ENCODE results near the gene FAT1.

FAT1 gene

DNA sequence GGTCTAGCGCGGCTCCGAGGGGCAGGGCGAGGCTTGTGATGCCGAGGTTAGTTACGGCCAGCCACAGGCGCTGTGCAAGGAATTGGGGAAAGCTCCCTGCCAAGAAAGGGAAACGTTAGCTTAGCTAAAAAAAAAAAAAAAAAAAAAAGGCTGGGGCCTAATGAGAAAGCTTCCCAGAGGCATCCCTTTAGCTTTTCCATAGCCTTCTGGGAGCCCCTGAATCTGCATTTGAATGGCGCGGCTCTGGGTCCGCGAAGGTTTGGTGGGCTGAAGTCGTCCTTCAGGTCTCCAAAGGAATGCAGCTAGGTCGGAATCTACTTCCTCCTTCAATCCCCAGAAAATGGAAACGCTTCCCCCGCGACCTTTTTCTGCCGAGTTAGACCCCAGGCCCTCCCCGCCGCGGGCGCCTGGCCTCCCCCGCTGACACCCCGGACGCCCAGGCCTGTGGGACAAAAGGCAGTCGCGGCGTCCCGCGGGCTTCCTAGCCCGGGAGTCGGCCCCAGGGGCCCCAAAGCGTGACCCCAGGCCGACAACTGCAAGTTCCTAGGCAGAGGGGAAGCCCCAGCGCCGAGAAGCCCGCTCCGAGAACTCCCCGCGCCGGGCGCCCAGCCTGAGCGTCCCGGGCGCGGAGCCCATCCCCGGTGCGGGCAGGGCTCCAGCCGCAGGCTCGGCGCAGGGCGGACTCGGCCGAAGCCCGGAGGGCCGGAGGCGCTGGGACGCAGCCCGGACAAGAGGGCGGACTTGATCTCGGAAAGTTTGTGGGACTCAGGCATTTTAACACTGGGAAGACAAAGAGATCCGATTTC, 605 bp upstream of the FAT1 start:
- no peaks in the 10 kb centered on the region for H3K9me3 ChIP-seq (ENCODE audit: control insufficient read depth, insufficient read depth, low read depth, low read length)
- peak overlapping the region; percentile 93 for H3K4me3 ChIP-seq (ENCODE audit: low read depth, low read length)
- H3K27me3 ChIP-seq (ENCODE audit: control insufficient read depth, insufficient read depth, low read length), result peaks cover 9% of the 10 kb centered on the region; the same call in 1 of the 2 replicates
- H3K27ac ChIP-seq (ENCODE audit: low read depth, low read length), result peak overlapping the region; percentile 95
- H3K9ac ChIP-seq (ENCODE audit: low read length), result peak overlapping the region; percentile 92
- H3K4me1 ChIP-seq (ENCODE audit: control insufficient read depth, insufficient read depth, low read length), result peaks cover 23% of the 10 kb centered on the region
- H3K36me3 ChIP-seq (ENCODE audit: control insufficient read depth, insufficient read depth, low read length), result no peaks in the 10 kb centered on the region

DNA sequence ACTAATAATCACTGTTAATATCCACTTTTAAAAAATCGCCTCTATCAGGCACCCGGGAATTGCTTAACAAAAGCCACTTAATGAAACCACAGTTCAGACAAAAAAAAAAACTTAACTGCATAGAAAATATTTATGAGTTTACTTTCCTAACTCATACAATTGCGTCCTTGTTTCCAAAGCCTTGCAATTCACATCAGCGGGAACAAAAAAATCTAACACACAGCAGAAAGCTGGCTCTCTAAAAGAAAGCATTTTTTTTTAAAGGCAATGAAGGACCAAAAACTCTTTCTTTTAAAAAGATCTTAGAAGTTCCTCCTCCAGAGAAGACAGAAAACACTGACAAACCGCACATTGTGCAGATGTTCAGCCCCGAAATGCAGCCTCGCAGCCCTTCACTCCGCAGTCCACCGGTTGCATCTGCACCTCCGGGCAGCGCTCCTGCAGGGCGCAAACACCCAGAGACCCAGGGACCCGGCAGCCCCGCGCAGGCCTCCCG, 812 bp downstream of the FAT1 start:
- Histone ChIP-seq H3K9ac (ENCODE audit: low read length) (peak overlapping the region; percentile 92), H3K36me3 (ENCODE audit: control insufficient read depth, insufficient read depth, low read length) (no peaks in the 10 kb centered on the region; the same call in 1 of the 2 replicates), H3K4me1 (ENCODE audit: control insufficient read depth, insufficient read depth, low read length) (peaks cover 13% of the 10 kb centered on the region), H3K27me3 (ENCODE audit: control insufficient read depth, insufficient read depth, low read length) (peaks cover 7% of the 10 kb centered on the region; the same call in 1 of the 2 replicates), H3K27ac (ENCODE audit: low read depth, low read length) (peak overlapping the region; percentile 95; the same call in 1 of the 2 replicates), H3K4me3 (ENCODE audit: low read depth, low read length) (peak overlapping the region; percentile 93), H3K9me3 (ENCODE audit: control insufficient read depth, insufficient read depth, low read depth, low read length) (peaks cover 6% of the 10 kb centered on the region; the same call in 1 of the 2 replicates)

- Histone ChIP-seq H3K4me1 (ENCODE audit: control insufficient read depth, insufficient read depth, low read length) (peaks cover 6% of the 10 kb centered on the region; the same call in 1 of the 2 replicates), H3K36me3 (ENCODE audit: control insufficient read depth, insufficient read depth, low read length) (no peaks in the 10 kb centered on the region; the same call in 1 of the 2 replicates), H3K9me3 (ENCODE audit: control insufficient read depth, insufficient read depth, low read depth, low read length) (peaks cover 6% of the 10 kb centered on the region; the same call in 1 of the 2 replicates), H3K9ac (ENCODE audit: low read length) (no peak overlapping the region), H3K27me3 (ENCODE audit: control insufficient read depth, insufficient read depth, low read length) (no peaks in the 10 kb centered on the region), H3K4me3 (ENCODE audit: low read depth, low read length) (no peak overlapping the region), H3K27ac (ENCODE audit: low read depth, low read length) (no peak overlapping the region)
Measured at GRCh38 chr4:186719925-186720694, 3.5 kb downstream of the FAT1 start.

- H3K27me3 ChIP-seq (ENCODE audit: control insufficient read depth, insufficient read depth, low read length), result no peaks in the 10 kb centered on the region
- H3K4me3 ChIP-seq (ENCODE audit: low read depth, low read length), result no peak overlapping the region
- no peaks in the 10 kb centered on the region; the same call in 1 of the 2 replicates for H3K36me3 ChIP-seq (ENCODE audit: control insufficient read depth, insufficient read depth, low read length)
- no peak overlapping the region for H3K27ac ChIP-seq (ENCODE audit: low read depth, low read length)
- H3K9me3 ChIP-seq (ENCODE audit: control insufficient read depth, insufficient read depth, low read depth, low read length), result peaks cover 9% of the 10 kb centered on the region; the same call in 1 of the 2 replicates
- no peak overlapping the region for H3K9ac ChIP-seq (ENCODE audit: low read length)
- H3K4me1 ChIP-seq (ENCODE audit: control insufficient read depth, insufficient read depth, low read length), result peaks cover 6% of the 10 kb centered on the region; the same call in 1 of the 2 replicates
Measured at GRCh38 chr4:186717556-186717955, 6.1 kb downstream of the FAT1 start.

- no peak overlapping the region for H3K27ac ChIP-seq (ENCODE audit: low read depth, low read length)
- peaks cover 9% of the 10 kb centered on the region; the same call in 1 of the 2 replicates for H3K9me3 ChIP-seq (ENCODE audit: control insufficient read depth, insufficient read depth, low read depth, low read length)
- H3K9ac ChIP-seq (ENCODE audit: low read length), result no peak overlapping the region
- H3K4me1 ChIP-seq (ENCODE audit: control insufficient read depth, insufficient read depth, low read length), result peaks cover 8% of the 10 kb centered on the region; the same call in 1 of the 2 replicates
- no peak overlapping the region for H3K4me3 ChIP-seq (ENCODE audit: low read depth, low read length)
- no peaks in the 10 kb centered on the region; the same call in 1 of the 2 replicates for H3K36me3 ChIP-seq (ENCODE audit: control insufficient read depth, insufficient read depth, low read length)
- no peaks in the 10 kb centered on the region for H3K27me3 ChIP-seq (ENCODE audit: control insufficient read depth, insufficient read depth, low read length)
Measured at GRCh38 chr4:186715077-186715476, 8.6 kb downstream of the FAT1 start.

DNA sequence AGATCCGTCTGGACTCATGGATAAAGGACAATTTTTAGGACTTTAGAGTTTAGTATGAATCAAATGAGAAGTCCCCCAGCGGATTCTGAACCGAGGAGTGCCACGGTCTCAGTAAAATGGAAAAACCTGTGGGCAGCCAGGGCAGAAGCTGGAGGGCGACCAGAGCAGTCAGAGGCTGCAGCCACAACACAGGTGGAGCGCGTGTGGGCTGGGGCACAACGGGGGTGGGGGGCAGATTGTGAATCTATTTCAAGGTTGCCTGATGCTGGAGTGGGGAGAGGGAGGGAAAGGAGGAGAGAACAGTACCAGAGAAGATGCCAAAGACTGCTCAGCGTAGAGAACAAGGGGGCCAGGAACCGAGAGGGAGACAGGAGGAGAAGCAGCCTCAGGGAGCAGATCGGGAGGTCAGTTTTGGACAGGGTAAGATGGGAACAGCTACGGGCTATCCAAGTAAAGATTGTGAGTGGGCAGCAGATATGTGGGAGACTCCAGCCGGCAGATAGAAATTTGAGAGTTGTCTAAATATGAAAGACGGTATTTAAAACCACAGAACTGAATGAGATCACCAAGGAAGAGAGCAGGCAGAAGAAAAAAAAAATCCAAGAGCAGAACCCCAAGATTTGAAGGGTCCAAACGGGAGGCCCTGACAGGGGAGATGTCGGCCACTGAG, 9.5 kb downstream of the FAT1 start:
- no peaks in the 10 kb centered on the region for H3K27me3 ChIP-seq (ENCODE audit: control insufficient read depth, insufficient read depth, low read length)
- H3K4me3 ChIP-seq (ENCODE audit: low read depth, low read length), result no peak overlapping the region
- peaks cover 8% of the 10 kb centered on the region; the same call in 1 of the 2 replicates for H3K4me1 ChIP-seq (ENCODE audit: control insufficient read depth, insufficient read depth, low read length)
- H3K27ac ChIP-seq (ENCODE audit: low read depth, low read length), result no peak overlapping the region
- peaks cover 6% of the 10 kb centered on the region for H3K36me3 ChIP-seq (ENCODE audit: control insufficient read depth, insufficient read depth, low read length)
- peaks cover 9% of the 10 kb centered on the region; the same call in 1 of the 2 replicates for H3K9me3 ChIP-seq (ENCODE audit: control insufficient read depth, insufficient read depth, low read depth, low read length)
- H3K9ac ChIP-seq (ENCODE audit: low read length), result no peak overlapping the region

DNA sequence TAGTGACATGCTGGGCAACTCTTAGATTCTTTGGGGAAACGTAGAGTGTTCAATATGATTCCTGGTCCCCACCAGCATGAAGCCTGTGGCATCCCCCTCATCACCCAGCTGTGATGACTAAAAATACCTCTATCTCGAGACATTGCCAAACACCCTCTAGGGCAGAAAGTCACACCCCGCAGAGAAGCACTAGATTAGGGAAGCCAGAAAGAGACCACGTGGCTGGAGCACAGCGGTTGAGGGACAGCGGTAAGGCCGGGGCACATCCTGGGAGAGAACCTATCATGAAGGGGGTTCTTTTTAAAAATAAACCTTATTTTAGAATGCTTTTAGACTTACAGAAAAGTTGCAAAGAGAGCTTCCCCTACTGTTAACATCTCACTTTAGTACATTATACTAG, 11.0 kb downstream of the FAT1 start:
- no peak overlapping the region for H3K9ac ChIP-seq (ENCODE audit: low read length)
- H3K27ac ChIP-seq (ENCODE audit: low read depth, low read length), result no peak overlapping the region
- no peaks in the 10 kb centered on the region for H3K27me3 ChIP-seq (ENCODE audit: control insufficient read depth, insufficient read depth, low read length)
- peaks cover 3% of the 10 kb centered on the region; the same call in 1 of the 2 replicates for H3K9me3 ChIP-seq (ENCODE audit: control insufficient read depth, insufficient read depth, low read depth, low read length)
- peaks cover 5% of the 10 kb centered on the region; the same call in 1 of the 2 replicates for H3K4me1 ChIP-seq (ENCODE audit: control insufficient read depth, insufficient read depth, low read length)
- no peak overlapping the region for H3K4me3 ChIP-seq (ENCODE audit: low read depth, low read length)
- peaks cover 20% of the 10 kb centered on the region for H3K36me3 ChIP-seq (ENCODE audit: control insufficient read depth, insufficient read depth, low read length)

GRCh38 chr4:186710521-186711119, 13.0 kb downstream of the FAT1 start:
- H3K9me3 ChIP-seq (ENCODE audit: control insufficient read depth, insufficient read depth, low read depth, low read length), result peaks cover 3% of the 10 kb centered on the region; the same call in 1 of the 2 replicates
- H3K27me3 ChIP-seq (ENCODE audit: control insufficient read depth, insufficient read depth, low read length), result no peaks in the 10 kb centered on the region
- H3K4me1 ChIP-seq (ENCODE audit: control insufficient read depth, insufficient read depth, low read length), result peaks cover 5% of the 10 kb centered on the region; the same call in 1 of the 2 replicates
- no peak overlapping the region for H3K27ac ChIP-seq (ENCODE audit: low read depth, low read length)
- no peak overlapping the region for H3K9ac ChIP-seq (ENCODE audit: low read length)
- peaks cover 41% of the 10 kb centered on the region for H3K36me3 ChIP-seq (ENCODE audit: control insufficient read depth, insufficient read depth, low read length)
- no peak overlapping the region for H3K4me3 ChIP-seq (ENCODE audit: low read depth, low read length)

GRCh38 chr4:186709517-186709916, 14.1 kb downstream of the FAT1 start:
- H3K4me1 ChIP-seq (ENCODE audit: control insufficient read depth, insufficient read depth, low read length), result 0 out of 2 replicates have a peak, but pooled peaks cover 5% of the 10 kb centered on the region
- no peak overlapping the region for H3K27ac ChIP-seq (ENCODE audit: low read depth, low read length)
- H3K9ac ChIP-seq (ENCODE audit: low read length), result no peak overlapping the region
- peaks cover 47% of the 10 kb centered on the region for H3K36me3 ChIP-seq (ENCODE audit: control insufficient read depth, insufficient read depth, low read length)
- no peaks in the 10 kb centered on the region for H3K27me3 ChIP-seq (ENCODE audit: control insufficient read depth, insufficient read depth, low read length)
- peaks cover 3% of the 10 kb centered on the region; the same call in 1 of the 2 replicates for H3K9me3 ChIP-seq (ENCODE audit: control insufficient read depth, insufficient read depth, low read depth, low read length)
- H3K4me3 ChIP-seq (ENCODE audit: low read depth, low read length), result no peak overlapping the region

DNA sequence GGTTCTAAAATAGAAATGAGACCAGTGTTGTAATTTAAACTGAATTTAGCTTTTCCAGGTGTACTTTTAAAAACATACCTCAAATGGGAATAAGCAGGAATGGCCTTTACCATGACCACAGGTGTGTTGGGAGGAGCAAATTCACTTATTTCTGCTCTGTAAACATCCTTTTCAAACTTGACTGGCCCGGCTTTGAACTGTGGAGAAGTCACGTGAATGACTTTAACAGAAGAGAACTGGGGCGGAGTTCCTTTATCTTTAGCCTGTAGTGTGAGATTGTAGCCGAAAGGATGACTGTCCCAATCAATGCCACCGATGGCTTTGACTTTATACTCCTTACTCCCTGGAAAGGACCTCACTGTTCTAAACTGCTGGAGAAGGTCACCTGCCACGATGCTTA, 15.1 kb downstream of the FAT1 start:
- Histone ChIP-seq H3K36me3 (ENCODE audit: control insufficient read depth, insufficient read depth, low read length) (peaks cover 48% of the 10 kb centered on the region), H3K4me3 (ENCODE audit: low read depth, low read length) (no peak overlapping the region), H3K9ac (ENCODE audit: low read length) (no peak overlapping the region), H3K4me1 (ENCODE audit: control insufficient read depth, insufficient read depth, low read length) (0 out of 2 replicates have a peak, but pooled peaks cover 6% of the 10 kb centered on the region), H3K27me3 (ENCODE audit: control insufficient read depth, insufficient read depth, low read length) (no peaks in the 10 kb centered on the region), H3K9me3 (ENCODE audit: control insufficient read depth, insufficient read depth, low read depth, low read length) (peaks cover 3% of the 10 kb centered on the region; the same call in 1 of the 2 replicates), H3K27ac (ENCODE audit: low read depth, low read length) (no peak overlapping the region)

Data from HUES6 (cell line).